ENCODE data around the gene EPHA3.

DNA sequence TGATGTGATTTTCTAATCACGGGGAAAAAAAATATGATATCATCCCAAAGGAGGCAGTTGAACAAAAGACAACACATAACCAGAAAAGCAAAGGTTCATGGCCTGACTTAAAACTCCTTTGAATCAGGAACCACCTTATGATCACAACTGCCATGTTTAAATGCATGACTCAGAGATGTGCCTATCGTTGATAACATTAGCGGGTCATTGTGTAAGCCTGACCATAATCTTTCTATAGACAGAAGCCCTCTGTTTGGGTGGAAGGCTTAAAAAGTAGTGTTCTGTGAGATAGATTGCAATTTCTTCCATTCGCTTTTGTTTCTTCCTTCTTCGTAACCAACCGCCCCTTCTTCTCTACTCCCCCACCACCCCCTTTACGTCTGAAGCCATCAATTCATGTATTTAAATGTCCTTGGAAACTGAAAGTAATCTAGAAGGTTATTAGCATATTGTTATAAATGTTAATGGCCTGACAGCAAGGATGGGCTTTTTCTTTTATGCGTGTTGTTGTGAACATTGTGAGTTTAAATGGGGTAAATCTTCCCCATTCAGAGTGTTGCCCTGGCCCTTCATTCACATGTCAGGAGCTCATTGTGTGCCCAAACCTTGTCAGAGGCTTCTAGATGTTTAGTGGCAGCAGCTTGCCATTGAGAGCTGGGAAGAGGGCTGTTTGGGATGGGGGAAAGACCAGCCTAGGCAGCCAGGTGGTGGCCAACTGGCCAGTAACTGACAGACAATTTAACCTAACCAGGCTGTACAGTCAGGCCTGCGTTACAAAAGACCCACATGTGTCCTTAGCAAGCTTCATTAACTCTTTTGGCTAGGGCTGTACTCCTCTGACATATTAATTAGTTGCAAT, 64.5 kb downstream of the EPHA3 start:
- TF ChIP-seq CTCF (IDR thresholded peaks at IDR 0.05) = no peak
- no peak for TF ChIP-seq POLR2A (IDR thresholded peaks at IDR 0.05)
- TF ChIP-seq EP300 (IDR thresholded peaks at IDR 0.05) = no peak
- TF ChIP-seq POLR2AphosphoS5 (IDR thresholded peaks at IDR 0.05) = peak in 1 of 3 donors; percentile 49

Data from stomach (tissue), 4 donors.